Fibroblast of the aortic adventitia (primary cell): ENCODE data around the gene MS4A10. TPM values are rescaled to one million over a fixed set of nuclear protein-coding genes. Genes with fewer than 3 reads are reported as not detected.

ENCODE experiments used
- DNase-seq: peaks from one replicate; pipeline ENCODE4 v3.0.0-alpha.2; 2010; ENCODE audit warnings: low read depth
- H3K4me3 ChIP-seq: 2 replicates; pipeline ENCODE4 v1.5.1; 2011; ENCODE audit warnings: low read depth, mild to moderate bottlenecking, control low read depth, low read length, moderate library complexity
- CTCF ChIP-seq: IDR thresholded peaks from 2 replicates; pipeline ENCODE4 v1.5.1; 2011; ENCODE audit warnings: mild to moderate bottlenecking, low read length, control low read depth, inconsistent platforms; ENCODE audit not compliant: insufficient read depth
- total RNA-seq: library from RNA; depleted of rRNA; stranded (reverse); fragments of >200 nt; gene quantifications from 2 replicates; pipeline ENCODE4 v1.2.3, GENCODE V29; 2012; ENCODE audit warnings: low replicate concordance

The MS4A10 gene
- total RNA-seq: not detected in 2 replicates

- no peak for TF ChIP-seq CTCF
- DNase-seq: no peak
- H3K4me3 ChIP-seq: no peak within 1 kb of the TSS
These were observed at the start of gene MS4A10 for GRCh38 chr11:60785136-60785535. Gene MS4A10 (plus strand): TSS chr11:60785333. CDS start chr11:60790336, 5,003 bp downstream.

- DNase-seq: no peak
- no peak overlapping the region for H3K4me3 ChIP-seq
- no peak for TF ChIP-seq CTCF
These were observed 46.0 kb upstream of the MS4A10 start for GRCh38 chr11:60739114-60739513.

GRCh38 chr11:60740573-60740972 lies 44.6 kb upstream of the MS4A10 start:
- DNase-seq: no peak
- no peak overlapping the region for H3K4me3 ChIP-seq
- TF ChIP-seq CTCF: no peak

GRCh38 chr11:60741421-60741820 lies 43.7 kb upstream of the MS4A10 start:
- no peak for DNase-seq
- no peak overlapping the region for H3K4me3 ChIP-seq
- no peak for TF ChIP-seq CTCF

DNA sequence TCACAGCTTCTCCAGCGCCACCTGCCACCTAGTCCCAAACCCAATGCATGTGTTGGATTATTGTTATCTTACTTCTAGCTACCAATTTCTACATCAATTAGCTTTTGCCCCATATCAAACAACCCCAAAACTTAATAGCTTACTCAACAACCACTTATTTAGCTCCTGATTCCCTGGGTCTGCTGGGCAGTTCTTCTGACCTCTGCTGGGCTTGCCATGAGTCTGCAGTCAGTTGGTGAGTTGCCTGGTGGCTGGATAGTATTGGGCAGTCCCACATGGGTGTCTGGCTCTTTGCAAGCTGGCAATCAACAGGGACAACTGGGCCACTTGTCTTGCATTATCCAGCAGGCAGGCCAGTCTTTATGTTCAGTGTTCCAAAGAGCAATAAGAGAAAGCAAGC lies 42.1 kb upstream of the MS4A10 start:
- TF ChIP-seq CTCF: no peak
- DNase-seq: no peak
- H3K4me3 ChIP-seq: no peak overlapping the region

GRCh38 chr11:60744114-60744513 lies 41.0 kb upstream of the MS4A10 start:
- no peak overlapping the region for H3K4me3 ChIP-seq
- TF ChIP-seq CTCF: no peak
- no peak for DNase-seq

DNA sequence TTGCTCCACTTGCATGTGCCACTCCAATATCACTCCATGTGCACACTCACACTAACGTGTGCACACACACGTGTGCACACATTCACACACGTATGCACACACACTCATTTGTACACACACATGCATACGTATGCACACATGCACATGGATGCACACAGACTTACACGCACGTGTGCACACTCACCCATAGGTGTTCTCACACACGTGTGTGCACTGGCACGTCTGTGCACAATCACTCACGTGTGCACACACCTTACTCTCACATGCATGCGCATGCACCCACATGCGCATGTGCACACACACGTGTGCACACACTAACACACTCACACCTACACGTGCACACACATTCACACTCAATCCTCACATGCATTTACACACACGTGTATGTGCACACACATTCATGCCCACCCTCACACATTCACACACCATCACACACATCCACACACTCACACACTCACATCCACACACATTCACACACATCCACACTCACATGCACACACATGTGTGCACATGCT lies 37.7 kb upstream of the MS4A10 start:
- H3K4me3 ChIP-seq: no peak overlapping the region
- no peak for DNase-seq
- TF ChIP-seq CTCF: no peak
